HG03108 (cell line): ENCODE results near the gene LEUTX.
A peak's percentile ranks its signal among the peaks of the same experiment; 100 is the strongest.

Experiments
- ATAC-seq: cut with Tn5 transposase; IDR thresholded peaks from one replicate; pipeline ENCODE4 v1.9.1; 2021; ENCODE audit warnings: moderate library complexity; ENCODE audit not compliant: unreplicated experiment

Gene LEUTX

GRCh38 chr19:39820696-39821095 lies 42.0 kb downstream of the LEUTX start:
- ATAC-seq: no peak

DNA sequence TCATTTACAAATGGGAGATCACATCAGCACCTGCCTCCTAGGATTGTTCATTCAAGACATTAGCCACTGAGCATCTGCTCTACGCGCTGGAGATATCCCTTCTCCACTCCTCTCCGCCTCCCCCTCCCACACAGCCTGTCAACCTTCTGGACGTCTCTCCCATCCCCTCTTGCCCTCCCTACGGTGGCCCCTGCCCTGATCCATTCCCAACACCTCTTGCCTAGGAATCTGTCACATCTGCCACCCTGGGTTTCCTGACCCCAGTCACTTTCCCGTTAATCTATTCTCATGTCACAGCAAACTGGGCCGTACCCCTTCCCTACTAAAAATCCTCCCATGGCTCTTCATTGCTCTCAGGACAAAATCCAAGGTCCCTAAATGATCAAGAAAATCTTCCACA lies 45.0 kb downstream of the LEUTX start:
- ATAC-seq: no peak

DNA sequence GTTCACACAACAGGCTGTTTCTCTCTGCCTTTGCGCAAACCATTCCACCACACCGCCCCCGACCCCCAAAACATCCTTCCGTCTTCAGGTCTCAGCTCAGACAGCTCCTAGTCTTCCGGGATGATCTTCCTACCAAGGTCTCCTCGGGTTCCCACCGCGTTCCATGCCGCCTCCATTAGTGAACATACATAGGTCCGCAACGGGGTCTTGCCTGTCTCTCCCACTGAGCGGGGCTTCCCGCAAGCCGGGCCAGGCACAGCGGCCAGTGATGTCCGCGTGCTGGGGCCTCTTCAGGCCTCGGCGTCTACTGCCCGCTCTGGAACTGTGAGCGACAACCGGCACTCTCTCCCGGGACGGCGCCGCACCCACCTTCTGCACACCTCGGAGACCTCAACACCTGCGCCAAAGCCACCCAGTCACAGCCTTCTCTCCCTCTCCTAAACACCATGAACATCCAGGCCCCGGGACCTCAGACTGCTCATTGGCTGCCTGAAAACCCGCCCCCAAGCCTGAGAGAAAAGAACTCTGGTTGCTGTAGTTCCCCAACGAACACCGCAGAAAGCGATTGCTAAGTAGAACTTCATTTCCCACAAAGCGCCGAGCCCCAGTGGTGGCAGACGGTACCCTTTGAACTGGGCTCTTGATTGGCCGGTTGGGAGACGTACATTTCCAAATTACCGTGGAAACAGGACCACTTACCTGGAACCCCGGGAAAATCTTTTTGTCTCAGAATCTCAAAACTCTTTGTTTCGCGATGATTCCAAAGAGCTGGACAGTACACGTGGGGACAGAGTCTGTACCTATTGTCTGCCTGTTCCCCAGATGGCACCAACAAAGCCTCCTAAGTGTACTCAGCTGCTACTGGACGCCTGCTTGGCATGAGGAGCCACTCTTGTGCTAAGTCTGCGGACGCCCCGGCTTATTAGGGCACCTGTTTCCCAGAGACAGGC lies 45.8 kb downstream of the LEUTX start:
- ATAC-seq: peak; percentile 89

DNA sequence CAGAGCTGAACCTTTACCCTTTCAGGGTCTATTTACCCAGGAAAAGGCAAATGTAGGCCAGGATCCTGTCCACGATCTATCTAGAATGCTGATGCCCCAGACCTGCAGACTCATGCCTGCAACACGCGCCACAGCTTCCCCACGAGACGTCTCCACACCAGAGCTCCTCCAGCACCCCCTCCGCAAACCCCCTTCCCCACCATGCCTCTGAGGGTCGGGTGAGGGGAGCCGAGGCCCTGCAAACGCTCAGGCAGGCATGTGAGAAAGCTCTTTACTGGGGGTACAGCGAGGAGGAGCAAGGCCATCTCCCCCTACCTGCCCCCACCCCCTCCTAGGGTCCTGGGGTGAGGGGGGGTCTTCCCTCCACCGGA lies 46.4 kb downstream of the LEUTX start:
- no peak for ATAC-seq

GRCh38 chr19:39825531-39826076 lies 47.0 kb downstream of the LEUTX start:
- ATAC-seq: no peak

DNA sequence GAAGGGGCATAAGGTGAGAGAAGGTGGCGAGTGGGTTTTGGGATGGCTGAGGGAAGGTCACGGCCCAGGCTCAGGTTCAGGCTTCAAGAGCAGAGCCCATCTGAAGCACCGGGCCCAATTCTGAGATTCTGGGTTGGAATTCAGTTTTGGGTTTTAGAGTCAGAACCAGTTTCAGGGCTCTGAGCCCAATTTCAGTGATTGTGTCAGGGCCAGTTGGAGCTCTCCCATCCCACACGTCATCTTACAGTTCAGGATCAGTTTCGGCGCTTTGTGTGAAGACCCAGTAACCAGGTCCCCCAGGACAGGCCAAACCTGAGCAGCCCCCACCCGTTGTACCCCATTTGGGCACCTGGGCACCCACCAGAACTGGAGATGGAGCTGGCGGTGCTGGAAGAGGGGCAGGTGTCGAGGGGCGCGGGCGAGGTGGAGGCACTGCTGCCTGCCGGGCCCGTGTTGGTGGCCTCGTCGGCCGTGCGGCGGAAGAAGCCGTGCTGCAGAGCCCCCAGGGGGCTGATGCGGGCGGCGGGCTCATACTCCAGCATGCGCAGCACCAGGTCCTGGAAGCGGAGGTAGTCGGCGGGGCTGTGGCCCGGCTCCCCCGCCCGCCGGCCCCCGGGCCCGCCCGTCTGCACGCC lies 47.8 kb downstream of the LEUTX start:
- ATAC-seq: no peak

- ATAC-seq: no peak
These were observed 48.6 kb downstream of the LEUTX start for GRCh38 chr19:39827216-39827615.

DNA sequence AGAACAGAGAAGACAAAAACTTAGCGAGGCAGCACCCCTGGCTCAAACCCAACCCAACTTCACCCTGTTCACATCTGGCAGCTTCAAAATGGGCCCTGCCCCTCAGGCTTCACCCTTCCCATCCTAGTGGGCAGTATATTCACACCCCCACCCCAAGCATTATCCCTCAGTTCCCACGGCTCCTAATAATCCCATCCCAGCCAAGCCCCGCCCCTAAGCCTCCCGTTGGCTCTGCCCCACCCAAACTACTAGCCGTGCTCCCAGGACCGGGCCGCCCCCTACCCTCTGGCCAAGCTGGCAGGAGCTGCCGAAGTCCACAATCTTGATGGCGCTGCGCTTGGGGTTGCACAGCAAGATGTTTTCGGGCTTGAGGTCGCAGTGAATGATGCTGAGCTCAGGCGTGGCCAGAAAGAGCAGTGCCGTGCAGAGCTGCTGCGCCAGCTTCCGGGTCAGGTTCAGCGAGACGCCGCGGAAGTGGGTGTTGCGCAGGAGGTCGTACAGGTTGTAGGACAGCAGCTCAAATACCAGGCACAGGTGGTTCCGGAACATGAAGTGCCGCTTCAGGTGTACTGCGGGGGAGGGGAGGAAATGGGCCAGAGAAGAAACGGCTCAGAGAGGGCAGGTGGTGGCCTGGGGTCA lies 49.5 kb downstream of the LEUTX start:
- no peak for ATAC-seq

GRCh38 chr19:39828654-39829032 lies 50.0 kb downstream of the LEUTX start:
- no peak for ATAC-seq

DNA sequence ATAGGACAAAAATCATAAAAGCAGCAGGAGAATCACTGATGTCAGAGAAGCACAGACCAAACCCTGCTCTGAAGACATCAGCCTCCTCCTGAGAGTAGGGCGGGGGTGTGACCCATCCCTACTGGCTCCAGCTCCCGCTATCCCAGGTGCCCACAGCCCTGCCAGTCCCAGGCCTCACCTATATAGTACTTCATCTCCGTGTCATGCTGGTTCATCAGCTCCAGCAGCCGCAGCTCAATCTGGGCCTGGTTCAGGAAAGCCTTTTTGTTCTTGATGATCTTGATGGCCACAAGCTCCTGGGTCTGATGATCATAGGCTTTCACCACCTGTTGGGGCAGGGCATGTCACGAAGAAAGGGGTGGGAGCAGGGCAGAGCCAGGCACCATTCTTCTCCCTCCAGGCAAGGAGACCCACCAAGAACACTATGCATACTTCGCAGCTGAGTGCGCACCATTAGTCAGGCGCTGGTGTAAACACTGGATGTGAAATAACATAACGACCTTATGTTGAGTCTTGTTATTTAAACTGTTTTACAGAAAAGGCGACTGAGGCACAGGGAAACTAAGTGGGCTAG lies 51.1 kb downstream of the LEUTX start:
- no peak for ATAC-seq

GRCh38 chr19:39830406-39830805 lies 51.8 kb downstream of the LEUTX start:
- ATAC-seq: no peak

GRCh38 chr19:39830847-39831246 lies 52.2 kb downstream of the LEUTX start:
- ATAC-seq: no peak

GRCh38 chr19:39831679-39832078 lies 53.0 kb downstream of the LEUTX start:
- ATAC-seq: no peak

DNA sequence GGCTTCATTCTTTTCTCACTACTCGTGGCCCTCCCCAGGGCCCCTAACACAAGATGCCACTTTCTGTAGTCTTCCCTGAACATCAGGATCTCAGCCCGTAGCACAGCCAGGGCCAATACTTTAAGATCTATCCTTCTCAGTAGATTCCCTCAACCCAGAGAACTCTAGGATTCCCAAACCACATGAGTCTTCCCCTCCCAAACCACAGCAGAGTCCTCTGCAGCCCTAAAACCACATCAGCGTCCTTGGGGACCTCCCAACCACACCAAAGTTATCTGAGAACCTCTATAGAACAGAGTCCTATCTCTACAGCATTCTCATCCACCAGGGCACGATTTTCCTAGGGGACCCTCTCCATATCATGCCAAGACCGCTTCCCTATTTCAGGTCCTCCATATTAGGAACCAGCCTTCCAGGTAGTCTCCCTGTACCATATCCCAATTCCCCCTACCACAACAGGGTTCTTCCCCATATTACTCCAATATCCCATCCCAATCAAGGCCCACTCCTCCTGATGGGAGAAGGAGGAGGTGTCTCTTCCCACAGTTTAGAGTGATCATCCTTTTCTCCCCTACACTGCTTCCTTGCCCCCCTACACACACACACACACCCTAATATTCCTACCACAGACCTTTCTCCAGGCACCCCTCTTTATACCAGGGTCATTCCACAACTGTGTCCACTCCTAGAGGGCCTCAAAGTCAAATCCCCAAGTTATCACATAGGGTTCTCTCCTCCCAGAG lies 53.9 kb downstream of the LEUTX start:
- no peak for ATAC-seq

DNA sequence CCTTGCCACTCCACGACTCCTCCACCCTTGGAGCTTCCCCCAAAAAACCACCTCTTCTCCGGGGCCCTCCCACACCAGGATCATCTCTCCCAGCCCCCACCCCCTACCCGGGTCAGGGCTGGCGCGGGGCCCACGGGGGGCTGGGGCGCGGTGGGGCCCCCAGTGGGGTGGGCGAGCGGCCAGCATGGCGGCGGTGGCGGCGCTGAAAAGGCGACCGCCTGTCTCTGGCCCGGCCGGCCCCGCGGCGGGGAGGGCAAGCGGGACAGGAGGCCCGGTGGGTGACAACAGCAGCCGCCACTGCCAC lies 54.5 kb downstream of the LEUTX start:
- no peak for ATAC-seq

GRCh38 chr19:39833464-39834286 lies 55.0 kb downstream of the LEUTX start, which contains the start of gene DYRK1B:
TSS of gene DYRK1B (minus strand) at chr19:39834162. CDS start at chr19:39831867, 2,295 bp downstream.
- peak; percentile 84 for ATAC-seq

DNA sequence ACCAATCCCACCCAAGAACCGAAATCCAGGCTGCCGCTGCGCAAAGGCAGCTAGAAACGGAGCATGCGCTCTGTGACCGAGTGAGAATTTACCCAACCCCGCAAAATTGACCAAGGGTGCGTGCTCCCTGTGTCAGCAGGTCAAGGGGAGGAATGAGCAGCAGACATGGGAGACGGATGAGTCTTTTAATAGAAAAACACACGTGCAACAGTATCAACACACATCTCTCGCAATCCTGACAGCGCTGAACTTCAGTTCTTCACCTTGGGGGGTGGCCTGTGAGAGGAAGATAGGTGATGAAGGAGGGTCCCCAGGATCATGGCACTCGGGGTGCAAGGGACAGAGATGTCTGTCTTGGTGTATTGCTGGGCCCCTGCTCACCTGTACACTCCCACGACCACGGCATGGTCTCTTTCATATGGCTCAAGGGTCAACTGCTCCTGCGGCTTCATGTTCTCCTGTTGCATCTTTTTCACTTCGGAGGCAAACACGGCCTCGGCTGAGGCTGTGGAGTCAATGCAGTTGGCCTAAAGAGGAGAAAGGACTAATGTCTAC lies 55.7 kb downstream of the LEUTX start:
- no peak for ATAC-seq
